GM03348 (cell line): ENCODE data around the gene SDR9C7.

Experiments used
- DNase-seq: peaks from one replicate; pipeline ENCODE4 v3.0.0; 2012; ENCODE audit warnings: low spot score

SDR9C7 gene

DNA sequence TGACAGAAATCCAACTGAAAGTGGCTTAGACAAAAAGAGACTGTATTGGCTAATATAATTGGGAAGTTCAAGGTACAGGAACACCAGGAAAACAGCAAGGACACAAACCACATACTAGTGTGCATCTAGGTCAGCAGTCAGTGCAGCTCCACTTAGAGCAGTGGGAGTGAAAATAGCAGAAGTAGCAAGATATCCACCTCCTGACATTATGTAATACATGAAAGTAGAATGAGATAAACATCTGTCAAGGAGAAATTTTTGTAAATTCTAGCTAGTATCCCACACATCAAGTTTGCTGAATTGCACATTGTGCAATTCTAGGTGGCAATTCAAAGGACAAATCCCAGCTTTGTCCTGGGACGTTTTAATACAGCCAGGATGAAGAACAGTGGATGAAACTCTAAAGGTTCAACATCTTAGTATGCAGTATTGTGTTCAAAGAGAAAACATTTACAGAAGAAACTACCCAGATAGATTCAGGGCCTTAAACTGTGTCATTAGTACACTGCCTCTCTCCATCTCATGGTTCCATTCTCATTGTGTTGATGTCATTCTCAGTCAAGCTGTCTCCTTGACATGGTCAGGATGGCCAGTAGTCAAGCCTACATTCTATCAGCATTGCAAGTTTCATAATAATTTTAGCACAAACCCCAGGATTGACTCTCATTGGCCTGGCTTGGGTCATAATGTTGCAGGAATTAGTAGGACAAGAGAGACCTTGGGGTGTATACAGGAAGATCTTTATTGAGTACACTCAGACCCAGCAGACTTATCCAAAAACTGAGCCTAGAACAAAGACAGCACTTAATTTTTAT lies 56.8 kb downstream of the SDR9C7 start:
- no peak for DNase-seq

DNA sequence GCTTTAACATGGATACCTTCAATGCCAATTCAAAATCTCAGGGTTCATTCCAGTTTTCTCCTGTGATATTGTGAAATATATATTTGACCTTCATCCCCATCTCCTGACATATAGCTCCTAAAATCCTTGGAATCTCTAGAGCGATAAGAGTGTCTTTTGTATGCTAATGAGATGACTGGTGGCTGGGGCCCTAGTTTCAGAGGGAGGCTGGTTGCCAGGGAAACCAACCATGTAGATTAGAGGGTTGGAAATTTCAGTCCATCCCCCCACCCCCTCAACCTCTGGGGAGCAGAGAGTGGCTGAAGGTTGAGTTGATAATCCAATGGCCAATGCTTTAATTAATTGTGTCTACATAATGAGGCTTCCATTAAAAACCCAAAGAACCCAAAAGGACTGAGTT lies 59.4 kb downstream of the SDR9C7 start:
- no peak for DNase-seq

DNA sequence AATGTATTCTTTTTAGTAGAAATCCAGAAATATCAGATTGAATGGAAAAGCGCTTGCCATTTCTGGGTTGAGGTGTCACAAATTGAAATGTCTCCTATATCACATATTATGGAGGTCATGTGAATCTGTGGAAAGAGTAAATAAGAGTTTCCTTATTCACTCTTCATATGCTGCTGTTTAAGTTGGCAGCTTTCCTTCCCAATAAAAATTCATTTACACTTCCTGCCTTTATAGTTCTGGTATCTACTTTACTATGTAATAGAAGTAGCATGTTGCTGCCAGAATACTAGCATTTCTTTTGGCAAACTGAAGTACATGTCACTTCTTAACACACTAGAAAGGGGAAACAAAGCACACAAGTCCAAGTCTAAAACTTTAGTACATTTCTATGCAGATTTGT lies 60.8 kb downstream of the SDR9C7 start:
- DNase-seq = no peak
